Iris pigment epithelial cell (primary cell): ENCODE measurements around the gene PRMT7.

Source experiments
- DNase-seq: peaks from one replicate; pipeline ENCODE4 v3.0.0-alpha.2; 2011; ENCODE audit warnings: low read depth

The PRMT7 gene

GRCh38 chr16:68363658-68364521 is 53.1 kb downstream of the PRMT7 start:
- peak; percentile 25 for DNase-seq

GRCh38 chr16:68364561-68364998 is 53.8 kb downstream of the PRMT7 start:
- DNase-seq = peak; percentile 31

DNA sequence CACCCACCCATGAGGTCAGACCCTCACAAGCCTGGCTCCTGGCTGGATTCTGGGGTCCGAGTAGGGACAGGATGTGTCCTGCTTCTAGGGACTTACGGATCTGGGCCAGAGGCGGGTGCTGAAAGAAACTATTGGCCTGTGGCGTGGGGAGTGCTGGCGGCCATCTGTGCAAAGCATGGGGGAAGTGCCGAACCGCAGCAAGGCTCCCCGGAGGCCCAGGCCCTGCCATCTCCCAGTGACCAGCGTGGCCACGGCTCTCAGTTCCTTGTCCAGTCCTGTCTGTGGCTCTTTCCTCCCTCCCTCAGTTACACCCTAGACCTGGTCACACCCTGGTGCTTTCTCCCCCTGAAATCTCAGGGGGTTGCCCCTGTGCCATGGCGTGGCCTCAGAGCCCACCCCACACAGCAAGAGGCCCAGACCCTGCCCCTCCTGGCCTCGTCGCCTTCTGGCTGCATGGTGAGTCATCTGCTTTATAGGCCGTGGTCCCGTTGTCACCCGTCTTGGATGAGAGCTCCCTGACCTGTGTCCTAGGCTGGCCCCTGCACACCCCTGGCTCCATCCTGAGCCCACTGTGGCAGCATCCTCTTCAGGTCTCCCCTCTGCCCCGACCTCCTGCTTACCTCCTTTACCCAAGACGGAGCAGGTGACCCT is 54.5 kb downstream of the PRMT7 start:
- no peak for DNase-seq

DNA sequence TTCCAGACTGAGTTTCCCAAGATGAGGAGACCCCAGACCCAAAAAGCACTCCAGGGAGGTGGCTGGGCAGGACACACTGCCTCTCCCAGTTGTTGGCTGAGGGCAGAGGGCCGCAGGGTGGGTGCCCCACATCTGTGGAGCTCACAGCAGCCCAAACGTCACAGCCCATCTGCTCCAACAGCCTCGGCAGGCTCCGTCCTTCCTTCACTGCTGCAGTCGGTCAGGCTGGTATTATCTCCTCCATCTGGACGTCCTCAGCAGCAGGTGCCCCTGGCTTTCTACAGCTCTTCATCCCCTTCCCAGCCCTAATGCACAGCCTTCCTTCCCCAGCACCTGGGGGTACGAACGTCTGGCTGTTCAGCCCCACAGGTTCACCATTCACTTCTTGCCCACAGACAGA is 55.2 kb downstream of the PRMT7 start:
- no peak for DNase-seq

GRCh38 chr16:68367030-68367429 is 56.2 kb downstream of the PRMT7 start:
- peak; percentile 39 for DNase-seq

DNA sequence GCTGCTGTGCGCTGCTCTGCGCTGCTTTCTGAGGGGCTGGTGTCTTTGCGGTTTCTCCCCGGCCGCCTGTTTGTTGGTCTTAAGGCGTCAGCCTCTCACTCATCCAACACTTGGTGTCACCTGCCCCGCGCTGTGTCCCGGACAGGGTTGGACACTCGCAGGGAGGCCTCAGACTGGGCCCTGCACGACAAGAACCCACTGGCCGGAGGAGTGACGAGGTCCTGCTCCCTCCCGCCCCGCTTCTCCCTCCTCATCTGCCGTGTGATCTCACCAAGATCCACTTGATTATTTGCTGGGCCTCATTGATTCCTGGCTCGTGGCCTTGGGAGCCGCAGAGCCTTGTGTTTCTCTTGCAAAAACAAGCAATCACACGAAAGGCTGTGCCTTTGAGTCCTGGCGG is 56.6 kb downstream of the PRMT7 start:
- no peak for DNase-seq

DNA sequence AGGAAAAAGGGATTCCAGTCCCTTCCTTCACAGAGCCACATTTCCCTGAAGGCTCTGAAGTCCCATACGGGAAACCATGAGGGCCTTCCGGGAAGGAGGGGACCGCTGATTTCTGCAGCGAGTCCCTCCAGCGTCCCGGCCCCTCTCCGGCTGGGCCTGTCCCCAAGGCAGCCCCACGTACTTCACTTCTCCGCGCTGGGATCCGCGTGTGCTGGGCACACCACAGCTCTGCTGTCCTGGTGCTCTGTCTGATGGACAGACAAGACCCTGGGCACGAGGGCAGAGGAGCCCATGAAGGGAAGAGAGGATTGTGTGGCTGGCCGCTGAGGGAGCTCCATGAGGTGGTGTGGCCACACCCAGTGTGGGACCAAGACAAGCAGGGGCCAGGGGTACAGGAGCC is 57.1 kb downstream of the PRMT7 start:
- DNase-seq = no peak

- no peak for DNase-seq
Observed at GRCh38 chr16:68368301-68368888, 57.6 kb downstream of the PRMT7 start.

DNA sequence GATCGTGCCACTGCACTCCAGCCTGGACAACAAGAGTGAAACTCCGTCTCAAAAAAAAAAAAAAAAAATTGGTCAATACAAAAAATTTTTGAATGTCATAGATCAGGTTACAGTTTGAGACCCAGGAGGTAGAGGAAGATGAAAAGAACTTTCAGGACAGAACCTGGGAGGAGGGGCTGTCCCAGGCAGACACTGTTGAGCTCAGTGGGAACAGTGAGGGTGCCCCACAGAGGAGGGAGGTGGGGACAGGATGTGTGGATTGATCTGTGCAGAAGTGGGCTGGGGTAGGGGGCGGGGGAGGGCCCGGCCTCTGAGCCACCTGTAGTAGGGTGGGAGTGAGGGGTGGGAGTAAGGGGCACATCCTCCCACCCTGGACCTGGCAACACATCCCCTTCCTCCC is 58.3 kb downstream of the PRMT7 start:
- no peak for DNase-seq

GRCh38 chr16:68369697-68370580 is 59.1 kb downstream of the PRMT7 start:
- DNase-seq = no peak

- DNase-seq = no peak
Observed at GRCh38 chr16:68370581-68371275, 59.9 kb downstream of the PRMT7 start.

- no peak for DNase-seq
Observed at GRCh38 chr16:68371276-68371651, 60.4 kb downstream of the PRMT7 start.

DNA sequence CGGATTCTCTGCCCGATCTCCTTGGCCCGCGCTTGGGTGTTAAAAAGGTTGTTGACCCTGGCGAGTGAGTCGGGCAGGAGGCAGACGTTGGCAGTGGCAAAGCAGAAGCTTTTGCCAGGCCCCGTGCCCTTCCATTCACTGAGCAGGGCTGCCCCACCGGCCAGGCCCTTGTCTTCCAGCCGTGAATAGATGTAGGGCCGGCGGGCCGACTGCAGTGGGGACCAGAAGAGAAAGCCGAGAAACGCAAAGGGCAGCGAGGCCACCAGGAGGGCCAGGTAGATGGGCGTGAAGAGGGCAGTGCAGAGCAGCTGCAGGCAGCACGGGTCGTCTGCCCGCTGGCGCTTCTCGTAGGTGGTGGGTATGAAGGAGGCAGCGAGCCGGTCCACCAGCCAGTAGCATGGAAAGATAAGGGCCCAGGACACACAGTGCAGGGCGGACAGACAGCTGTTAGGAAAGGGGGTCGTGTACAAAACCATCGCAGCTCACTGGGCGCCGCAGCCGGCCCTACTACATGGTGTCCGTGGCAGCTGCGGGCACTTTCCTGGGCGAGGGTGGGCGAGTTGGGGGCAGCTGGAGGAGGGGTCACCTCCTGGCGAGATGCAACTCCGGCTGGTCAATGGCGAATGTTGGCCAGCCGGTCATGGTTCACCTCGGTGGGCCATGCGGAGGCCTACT is 61.0 kb downstream of the PRMT7 start:
- DNase-seq = no peak

- DNase-seq = no peak
Observed at GRCh38 chr16:68372381-68372720, 61.5 kb downstream of the PRMT7 start.

- DNase-seq = no peak
Observed at GRCh38 chr16:68372806-68373205, 62.0 kb downstream of the PRMT7 start.

GRCh38 chr16:68373528-68374245 is 62.9 kb downstream of the PRMT7 start:
- DNase-seq = no peak

- DNase-seq = no peak
Observed at GRCh38 chr16:68374246-68374805, 63.5 kb downstream of the PRMT7 start.

DNA sequence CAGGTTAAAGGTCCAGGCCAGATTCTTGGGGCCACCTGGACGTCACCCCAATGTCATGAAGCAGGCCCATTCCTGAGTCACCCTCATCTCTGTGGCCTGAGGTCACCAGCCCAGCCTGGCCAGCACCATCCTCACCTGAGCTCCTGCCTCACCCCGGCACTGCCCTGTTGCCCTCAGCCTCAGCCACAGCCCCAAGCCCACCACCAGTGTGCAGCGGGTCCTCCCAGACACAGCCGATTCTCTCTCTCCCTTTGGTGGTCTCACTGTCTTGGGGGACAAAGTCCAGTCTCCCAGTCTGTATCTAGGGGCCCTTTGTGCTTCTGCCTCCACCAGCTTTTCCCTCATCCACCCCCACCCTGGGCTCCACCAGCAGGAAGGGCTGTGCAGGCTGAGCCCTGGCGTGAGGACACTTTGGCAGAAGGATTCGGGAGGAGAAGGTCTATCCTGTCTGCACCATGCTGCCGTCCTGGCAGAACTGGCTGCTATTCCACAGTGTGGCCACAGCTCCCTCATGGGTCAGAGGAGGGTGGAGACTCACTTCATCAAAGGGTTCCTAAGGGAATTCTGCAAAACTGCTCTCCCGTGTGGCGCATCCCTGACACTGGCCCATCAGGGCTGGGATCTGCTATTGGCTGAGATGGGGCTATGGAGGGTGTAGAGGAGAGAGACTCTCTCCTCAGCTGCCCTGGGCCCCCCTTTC is 64.3 kb downstream of the PRMT7 start:
- DNase-seq = no peak

GRCh38 chr16:68375801-68376536 is 65.2 kb downstream of the PRMT7 start:
- no peak for DNase-seq
